BJ (cell line): Measurements from ENCODE around the gene SCN3A. TPM values are rescaled to one million over a fixed set of nuclear protein-coding genes. Genes with fewer than 3 reads are reported as not detected.

Source experiments
- CTCF ChIA-PET: fragments of 350-600 bp; formaldehyde crosslinking; extraction: SDS; loops from one replicate; lab custom pipeline; 2021; ENCODE audit warnings: antibody characterized with exemption, inconsistent platforms; lab: Yijun Ruan, JAX
- POLR2A ChIA-PET: fragments of 300-600 bp; sonication (Branson Sonifier 250); formaldehyde crosslinking; extraction: SDS; loops from one replicate; lab custom pipeline; 2021; ENCODE audit warnings: antibody characterized with exemption; lab: Charles Lee
- DNase-seq: peaks from one replicate; pipeline ENCODE4 v3.0.0-alpha.2; 2011; ENCODE audit warnings: low read depth
- H3K27me3 ChIP-seq: 2 replicates; pipeline ENCODE4 v1.6.0; 2011; ENCODE audit warnings: low read length; ENCODE audit not compliant: control insufficient read depth, insufficient read depth
- H3K36me3 ChIP-seq: 2 replicates; pipeline ENCODE4 v1.5.1; 2011; ENCODE audit warnings: low read length; ENCODE audit not compliant: control insufficient read depth, insufficient read depth
- H3K4me3 ChIP-seq: 2 replicates; pipeline ENCODE4 v1.5.1; 2011; ENCODE audit warnings: low read depth, mild to moderate bottlenecking, control low read depth, low read length
- polyA plus RNA-seq: library from polyadenylated mRNA; depleted of rRNA; stranded (reverse); fragments of >200 nt; gene quantifications from 2 replicates; pipeline ENCODE4 v1.2.3, GENCODE V29; 2011
- TF ChIP-seq, protein P1 (sequence below): IDR thresholded peaks from 2 replicates; pipeline ENCODE4 v1.5.1; 2011; ENCODE audit warnings: low read depth, mild to moderate bottlenecking, control low read depth, inconsistent platforms, low read length, moderate library complexity; ENCODE audit not compliant: insufficient read depth

SCN3A gene
- polyA plus RNA-seq, 1 experiment, result 0.78 TPM

DNA sequence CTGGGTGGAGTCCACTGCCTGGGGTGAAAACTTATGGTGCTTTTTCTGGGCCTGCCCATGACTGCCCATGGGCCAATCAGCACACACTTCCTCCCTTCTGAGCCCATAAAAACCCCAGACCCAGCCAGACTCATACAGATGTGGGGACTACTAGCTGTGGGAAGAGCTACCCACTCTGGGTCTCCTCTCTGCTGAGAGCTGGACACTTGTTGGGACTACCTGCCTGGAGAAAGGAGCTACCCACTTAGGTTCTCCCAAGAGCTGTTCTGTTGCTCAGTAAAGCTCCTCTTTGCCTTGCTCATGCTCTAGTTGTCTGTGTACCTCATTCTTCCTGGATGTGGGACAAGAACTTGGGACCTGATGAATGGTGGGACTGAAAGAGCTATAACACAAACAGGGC, 129.0 kb downstream of the SCN3A start:
- DNase-seq, result no peak
- H3K36me3 ChIP-seq, result no peaks in the 10 kb centered on the region
- ChIA-PET POLR2A (no interaction called here), CTCF (no interaction called here)
- no peaks in the 10 kb centered on the region for H3K27me3 ChIP-seq
- no peak overlapping the region for H3K4me3 ChIP-seq
- TF ChIP-seq, protein P1, sequence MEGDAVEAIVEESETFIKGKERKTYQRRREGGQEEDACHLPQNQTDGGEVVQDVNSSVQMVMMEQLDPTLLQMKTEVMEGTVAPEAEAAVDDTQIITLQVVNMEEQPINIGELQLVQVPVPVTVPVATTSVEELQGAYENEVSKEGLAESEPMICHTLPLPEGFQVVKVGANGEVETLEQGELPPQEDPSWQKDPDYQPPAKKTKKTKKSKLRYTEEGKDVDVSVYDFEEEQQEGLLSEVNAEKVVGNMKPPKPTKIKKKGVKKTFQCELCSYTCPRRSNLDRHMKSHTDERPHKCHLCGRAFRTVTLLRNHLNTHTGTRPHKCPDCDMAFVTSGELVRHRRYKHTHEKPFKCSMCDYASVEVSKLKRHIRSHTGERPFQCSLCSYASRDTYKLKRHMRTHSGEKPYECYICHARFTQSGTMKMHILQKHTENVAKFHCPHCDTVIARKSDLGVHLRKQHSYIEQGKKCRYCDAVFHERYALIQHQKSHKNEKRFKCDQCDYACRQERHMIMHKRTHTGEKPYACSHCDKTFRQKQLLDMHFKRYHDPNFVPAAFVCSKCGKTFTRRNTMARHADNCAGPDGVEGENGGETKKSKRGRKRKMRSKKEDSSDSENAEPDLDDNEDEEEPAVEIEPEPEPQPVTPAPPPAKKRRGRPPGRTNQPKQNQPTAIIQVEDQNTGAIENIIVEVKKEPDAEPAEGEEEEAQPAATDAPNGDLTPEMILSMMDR, result no peak

DNA sequence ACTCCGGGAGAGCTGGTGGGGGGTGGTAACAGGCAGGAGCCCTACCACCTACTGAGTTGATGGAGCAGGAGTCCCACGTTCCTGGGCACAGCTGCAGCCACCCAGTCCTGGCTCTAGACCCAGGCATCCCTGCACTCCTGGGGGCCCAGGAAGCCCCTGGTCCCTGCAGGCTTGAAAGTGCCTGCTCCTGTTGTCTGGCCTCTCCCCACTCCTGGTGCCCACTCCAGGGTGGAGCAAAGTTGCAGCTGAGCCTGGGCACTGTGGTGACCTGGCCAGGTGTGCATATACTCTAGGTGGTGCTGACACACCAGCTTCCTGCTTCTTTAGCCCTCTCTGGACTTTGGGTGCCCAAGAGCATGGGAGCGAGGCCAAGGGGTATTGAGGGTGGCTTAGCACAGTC, 129.5 kb downstream of the SCN3A start:
- Histone ChIP-seq H3K36me3 (no peaks in the 10 kb centered on the region), H3K4me3 (no peak overlapping the region), H3K27me3 (no peaks in the 10 kb centered on the region)
- ChIA-PET POLR2A (no interaction called here), CTCF (interaction anchor here (1.4 kb wide), 1 partner anchor 8 kb away, joined by 4 read pairs; no protein-coding TSS in a partner anchor)
- DNase-seq, result no peak
- TF ChIP-seq, protein P1, result no peak

- TF ChIP-seq, protein P1, result no peak
- no peaks in the 10 kb centered on the region for H3K36me3 ChIP-seq
- POLR2A ChIA-PET, result no interaction called here
- peaks cover 2% of the 10 kb centered on the region; the same call in 1 of the 2 replicates for H3K27me3 ChIP-seq
- H3K4me3 ChIP-seq, result no peak overlapping the region
- CTCF ChIA-PET, result interaction anchor here (1.1 kb wide), 1 partner anchor 13 kb away, joined by 3 read pairs; no protein-coding TSS in a partner anchor
- DNase-seq, result no peak
These were observed 133.8 kb downstream of the SCN3A start for GRCh38 chr2:165070076-165070475.

GRCh38 chr2:165069151-165069550, 134.7 kb downstream of the SCN3A start:
- no peak overlapping the region for H3K4me3 ChIP-seq
- TF ChIP-seq, protein P1, result no peak
- H3K36me3 ChIP-seq, result no peaks in the 10 kb centered on the region
- POLR2A ChIA-PET, result no interaction called here
- no peak for DNase-seq
- CTCF ChIA-PET, result interaction anchor here (1.1 kb wide), 1 partner anchor 14 kb away, joined by 3 read pairs; no protein-coding TSS in a partner anchor
- peaks cover 2% of the 10 kb centered on the region; the same call in 1 of the 2 replicates for H3K27me3 ChIP-seq

GRCh38 chr2:165068487-165068757, 135.4 kb downstream of the SCN3A start:
- Histone ChIP-seq H3K36me3 (no peaks in the 10 kb centered on the region), H3K4me3 (no peak overlapping the region), H3K27me3 (peaks cover 2% of the 10 kb centered on the region; the same call in 1 of the 2 replicates)
- ChIA-PET CTCF (no interaction called here), POLR2A (no interaction called here)
- TF ChIP-seq, protein P1, result no peak
- DNase-seq, result no peak
